ENCODE results near the gene EPG5.
"Not testable (repeated sequence)": the region's sequence is repeated elsewhere in the genome, so short reads cannot be mapped to it uniquely, and the experiment has no call there.

EPG5 gene

DNA sequence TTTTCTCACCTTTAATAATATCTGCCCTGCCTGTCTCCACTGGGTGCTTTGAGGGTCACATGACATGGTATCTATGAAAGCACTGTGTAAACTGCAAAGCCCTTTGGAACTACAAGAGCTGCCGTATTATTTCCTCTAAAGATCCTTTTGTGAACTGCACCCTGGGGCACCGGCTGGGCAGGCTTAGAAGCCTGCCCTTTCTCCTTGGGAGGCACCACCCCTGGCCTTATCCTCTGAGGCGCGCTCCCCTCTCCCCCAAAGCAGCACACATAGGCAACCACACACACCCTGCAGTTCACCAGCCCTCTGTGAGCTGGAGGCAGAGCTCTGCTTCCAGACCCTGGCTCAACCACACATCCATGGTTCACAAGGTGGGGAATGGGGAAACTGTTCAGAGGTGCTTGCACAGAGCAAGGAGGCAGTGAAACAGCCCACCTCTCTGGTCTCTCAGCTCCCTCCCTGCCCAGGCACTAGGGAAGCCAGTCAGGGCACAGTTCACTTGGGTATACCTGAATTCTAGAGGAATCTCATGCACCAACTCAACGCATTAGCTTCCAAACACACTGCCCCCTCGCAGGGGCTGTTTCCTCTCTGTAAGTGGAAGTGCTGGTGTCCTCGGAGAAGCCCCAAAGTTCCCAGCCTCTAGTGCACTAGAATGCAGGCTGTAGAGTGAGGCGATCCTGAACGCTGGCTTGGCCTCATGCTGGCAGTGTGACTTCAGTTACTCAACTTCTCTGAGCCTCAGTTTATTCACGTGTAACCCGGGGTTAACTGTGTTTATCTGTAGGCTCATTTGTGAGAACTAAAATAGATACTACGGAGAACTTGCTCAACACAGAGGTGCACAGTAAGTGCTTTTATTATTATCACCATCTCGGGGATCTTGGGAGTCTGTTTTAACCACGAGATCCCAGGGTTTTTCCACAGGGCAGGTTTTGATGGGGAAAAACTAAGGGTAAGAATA, 130.6 kb downstream of the EPG5 start:
- DNase-seq: no peak

DNA sequence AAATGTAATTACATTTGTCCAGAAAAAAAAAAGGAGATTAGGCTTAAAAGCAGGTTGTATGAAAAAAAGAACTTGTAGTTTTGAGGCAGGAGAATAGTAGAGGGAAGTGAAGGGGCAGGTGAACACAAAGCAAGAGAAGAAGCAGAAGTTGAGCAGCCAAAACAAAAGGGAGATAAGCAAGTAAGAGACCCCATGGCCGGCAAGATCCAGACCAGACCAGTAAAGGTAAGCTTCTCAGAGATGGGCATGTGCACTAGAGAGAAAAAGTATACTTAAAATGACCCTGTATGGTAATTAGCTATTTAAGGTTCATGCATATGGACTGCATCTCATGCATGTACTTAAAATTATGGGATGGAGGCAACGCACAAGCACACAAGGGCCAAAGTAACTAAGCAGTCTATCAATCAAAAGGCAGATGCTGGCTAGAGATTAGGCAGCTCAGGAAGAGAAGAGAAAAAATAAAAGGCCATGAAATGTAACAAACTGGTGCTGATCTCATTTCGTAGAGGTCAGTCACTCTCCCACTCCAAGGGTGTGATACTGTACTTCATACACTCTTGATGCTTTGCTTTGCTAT, 132.0 kb downstream of the EPG5 start:
- DNase-seq: no peak

DNA sequence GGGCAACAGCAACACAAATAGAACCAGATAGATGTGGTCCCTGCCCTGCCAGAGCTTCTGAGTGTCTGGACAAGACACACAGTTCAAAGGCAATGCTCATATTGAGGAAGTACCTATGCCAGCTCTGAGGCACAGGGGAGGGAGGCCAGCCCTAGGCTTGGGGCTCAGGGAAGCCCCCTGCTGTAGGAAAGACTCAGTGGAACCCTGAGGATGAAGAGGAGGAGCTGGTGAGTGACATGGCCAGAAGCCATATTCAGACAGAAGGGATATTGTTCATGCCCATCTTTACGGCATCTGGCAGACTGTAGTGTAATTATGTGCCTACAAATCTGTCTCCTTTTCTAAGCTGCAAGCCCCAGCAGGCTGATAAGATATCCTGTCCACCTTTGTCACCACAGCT, 132.8 kb downstream of the EPG5 start:
- no peak for DNase-seq

DNA sequence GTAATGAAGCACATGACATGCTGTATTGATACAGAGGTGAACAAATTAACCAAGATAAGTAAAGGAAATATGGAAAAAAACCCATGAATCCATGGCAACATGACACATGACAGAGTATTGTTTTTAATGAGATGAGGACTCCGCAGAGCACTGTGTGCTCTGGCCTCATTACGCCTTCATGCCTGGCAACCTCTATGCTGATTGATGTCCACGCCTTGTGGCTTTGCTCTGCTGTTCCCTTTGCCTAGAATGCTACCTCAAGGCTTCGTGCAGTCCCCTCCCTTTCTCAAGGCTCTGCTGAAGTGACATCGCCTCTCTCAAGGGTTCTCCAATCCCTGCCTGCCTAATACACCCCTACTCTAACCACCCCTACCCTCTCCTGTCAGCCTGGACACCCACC, 133.3 kb downstream of the EPG5 start:
- DNase-seq: no peak

DNA sequence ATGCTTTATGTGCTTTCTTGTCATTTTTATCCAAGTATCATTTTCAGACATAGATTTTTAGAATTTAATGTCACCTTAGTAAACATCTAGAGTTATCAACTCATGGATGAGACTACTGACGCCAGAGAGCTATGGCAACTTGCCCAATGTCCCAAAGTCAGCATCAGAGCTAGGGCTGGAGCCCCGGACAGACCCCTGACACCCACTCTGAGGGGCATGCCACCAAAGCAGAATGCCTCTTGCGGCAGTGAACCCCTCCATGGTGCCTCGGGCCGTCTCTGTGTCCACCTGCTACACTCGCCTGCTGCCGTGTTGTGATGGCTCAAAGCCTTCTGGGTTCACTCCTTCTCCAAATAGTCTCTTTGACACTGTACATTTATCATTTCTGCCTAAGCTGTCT, 136.2 kb downstream of the EPG5 start:
- no peak for DNase-seq

DNA sequence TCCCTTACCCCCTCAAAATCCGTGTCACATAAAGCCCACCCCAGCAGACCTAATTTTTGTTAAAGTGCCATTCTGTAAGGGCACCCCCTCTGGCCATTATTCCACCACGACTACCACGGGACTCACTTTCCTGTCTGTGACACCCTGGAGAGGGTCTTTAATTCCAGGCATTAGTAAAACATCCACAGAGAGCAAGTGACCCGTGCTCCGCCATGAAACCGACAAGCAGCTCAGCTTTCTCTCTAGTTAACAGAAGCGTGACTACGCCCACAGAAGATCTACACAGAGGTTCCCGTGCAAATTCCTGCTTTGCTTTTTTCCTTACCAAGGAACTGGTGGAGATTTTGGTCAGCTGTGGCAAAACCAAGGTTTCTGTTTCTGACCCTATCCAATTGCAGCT, 137.3 kb downstream of the EPG5 start:
- no peak for DNase-seq

DNA sequence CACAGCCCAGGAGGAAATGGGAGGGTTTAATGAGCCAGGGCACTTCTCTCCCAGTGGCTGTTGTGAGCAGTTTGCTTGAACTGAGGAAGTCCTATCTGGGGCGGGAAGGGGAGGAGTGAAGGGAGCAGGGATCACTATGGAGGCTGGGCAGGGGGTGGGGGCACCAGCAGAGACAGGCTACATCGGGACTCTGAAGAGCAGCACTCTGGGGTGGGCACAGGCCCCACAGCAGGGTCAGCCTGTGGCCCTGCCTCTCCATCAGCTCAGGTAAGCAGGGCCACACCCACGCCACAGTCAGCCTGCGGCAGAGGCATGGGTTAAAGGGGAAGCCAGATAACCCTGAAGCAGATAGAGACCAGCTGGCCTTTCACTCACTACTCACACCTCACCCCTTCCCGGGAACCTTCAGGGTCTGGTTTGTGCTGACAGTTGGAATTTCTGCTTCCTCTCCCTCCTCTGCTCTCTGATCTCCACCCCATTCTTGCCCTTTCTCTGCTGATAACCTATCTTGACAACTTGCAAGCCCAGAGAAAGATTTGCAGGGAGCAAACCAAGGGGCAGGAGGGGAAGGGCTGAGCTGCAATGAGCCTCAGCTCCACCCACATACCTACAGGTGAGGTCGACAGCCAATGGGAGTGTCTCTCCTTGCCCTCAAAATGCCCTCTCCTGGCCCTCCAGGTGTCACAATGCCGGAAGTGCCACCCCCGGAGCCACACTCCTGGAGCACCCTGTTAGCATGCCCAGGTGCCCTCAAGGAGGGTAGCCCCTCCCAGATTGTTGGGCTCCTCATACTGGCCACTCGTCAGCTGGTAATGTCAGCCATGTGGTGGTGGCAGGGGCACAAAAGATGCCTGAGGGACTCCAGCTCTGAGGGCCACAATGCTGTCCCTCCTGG, 138.0 kb downstream of the EPG5 start:
- DNase-seq: no peak

DNA sequence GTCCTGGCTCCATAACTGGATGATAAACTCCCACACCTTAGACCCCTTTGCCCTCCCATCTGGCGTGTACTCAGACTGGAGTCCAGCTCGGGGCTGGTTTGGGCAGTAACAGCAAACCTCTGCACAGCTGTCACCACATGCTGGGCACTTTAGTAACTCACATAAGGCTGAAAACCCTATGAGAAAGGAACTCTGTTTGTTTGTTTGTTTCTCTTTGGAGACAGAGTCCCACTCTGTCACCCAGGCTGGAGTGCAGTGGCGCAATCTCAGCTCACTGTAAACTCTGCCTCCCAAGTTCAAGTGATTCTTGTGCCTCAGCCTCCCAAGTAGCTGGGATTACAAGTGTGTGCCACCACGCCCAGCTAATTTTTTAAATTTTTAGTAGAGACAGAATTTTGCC, 140.4 kb downstream of the EPG5 start:
- DNase-seq: not testable (repeated sequence)

DNA sequence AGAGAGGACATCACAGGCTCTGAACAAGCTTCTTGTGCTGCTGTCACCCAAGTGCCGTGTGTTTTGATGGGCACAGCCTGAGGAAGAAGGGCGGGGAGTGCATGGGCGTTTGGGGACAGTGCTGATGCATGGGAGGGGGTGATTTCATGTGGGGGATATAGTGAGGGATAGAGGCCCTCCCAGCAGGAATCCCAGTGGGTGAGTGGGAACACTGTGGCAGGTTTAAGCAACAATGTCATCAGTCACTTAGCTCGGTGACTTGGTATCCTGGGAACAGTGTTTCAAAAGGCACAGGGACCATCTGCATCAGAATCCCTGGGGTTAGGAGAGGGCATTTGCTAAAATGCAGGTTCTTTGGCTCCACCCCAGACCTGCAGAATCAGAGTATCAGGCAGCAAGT, 141.0 kb downstream of the EPG5 start:
- DNase-seq: no peak

DNA sequence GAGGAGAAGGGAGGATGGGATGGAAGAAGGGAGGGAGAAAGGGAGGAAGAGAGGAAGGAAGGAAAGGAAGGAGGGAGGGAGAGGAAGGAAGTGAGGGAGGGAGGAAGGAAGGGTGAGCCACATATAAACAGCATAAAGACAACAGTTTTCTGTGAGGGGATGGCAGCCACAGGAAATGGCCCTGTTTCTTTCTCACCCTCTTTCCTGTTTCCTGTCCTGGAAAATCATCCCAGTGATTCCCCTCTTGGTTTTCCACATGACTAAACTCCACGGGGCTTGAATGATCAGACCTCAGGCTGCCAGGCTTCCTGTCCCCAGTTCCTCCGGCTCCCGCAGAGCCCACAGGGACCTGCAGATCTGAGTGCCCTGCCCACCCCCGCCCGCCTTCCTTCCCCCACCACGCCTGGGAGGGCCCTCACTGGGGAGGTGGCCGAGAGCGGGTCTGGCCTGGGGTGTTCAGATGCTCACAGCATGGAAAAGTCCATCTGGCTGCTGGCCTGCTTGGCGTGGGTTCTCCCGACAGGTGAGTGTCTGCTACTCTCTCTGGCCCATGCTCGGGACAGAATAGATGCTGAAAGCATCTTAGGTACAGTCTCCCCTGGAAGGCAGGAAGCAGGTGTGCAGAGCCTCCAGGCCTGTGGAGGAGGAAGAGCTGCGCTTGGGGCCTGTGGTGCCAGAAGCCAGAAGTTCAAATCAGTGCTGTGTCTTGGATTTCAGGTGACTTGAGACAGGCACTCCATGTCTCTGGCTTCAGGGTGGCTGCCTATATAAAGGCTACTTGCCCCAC, 141.7 kb downstream of the EPG5 start, which contains the start of gene SIGLEC15:
SIGLEC15 (plus strand) TSS at position 418 of the 787 bp plus-strand sequence; CDS start at position 472, 54 bp downstream.
- no peak for DNase-seq

DNA sequence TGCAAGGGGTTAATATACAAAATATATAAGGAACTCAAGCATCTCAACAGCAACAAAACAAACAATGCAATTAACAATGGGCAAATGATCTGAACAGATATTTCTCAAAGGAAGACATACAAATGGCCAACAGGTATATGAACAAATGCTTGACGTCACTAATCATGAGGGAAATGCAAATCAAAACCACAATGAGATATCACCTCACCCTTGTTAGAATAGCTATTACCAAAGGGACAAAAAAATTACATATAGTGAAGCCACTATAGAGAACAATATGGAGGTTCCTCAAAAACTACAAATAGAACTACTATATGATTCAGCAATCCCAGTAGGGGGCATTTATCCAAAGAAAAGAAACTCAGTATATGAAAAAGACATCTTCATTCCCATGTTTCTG, 145.4 kb downstream of the EPG5 start:
- no peak for DNase-seq

DNA sequence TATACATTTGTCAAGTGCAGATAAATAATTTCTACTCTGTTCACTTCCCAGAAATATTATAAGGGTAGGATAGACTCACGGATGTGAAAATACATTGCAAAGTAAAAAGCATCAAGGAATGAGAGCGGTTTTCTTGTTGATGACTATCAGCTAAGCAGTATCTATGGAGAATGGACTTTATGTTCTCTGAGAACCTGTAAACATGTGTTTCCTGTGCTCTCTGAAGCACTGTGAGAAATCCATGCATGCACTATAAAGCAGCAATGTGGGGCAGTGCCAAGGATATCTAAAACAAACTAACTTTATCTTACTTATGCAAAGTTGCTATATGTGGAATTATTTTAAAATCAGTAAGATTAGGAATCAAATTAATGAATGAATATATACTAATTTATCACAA, 146.1 kb downstream of the EPG5 start:
- no peak for DNase-seq

DNA sequence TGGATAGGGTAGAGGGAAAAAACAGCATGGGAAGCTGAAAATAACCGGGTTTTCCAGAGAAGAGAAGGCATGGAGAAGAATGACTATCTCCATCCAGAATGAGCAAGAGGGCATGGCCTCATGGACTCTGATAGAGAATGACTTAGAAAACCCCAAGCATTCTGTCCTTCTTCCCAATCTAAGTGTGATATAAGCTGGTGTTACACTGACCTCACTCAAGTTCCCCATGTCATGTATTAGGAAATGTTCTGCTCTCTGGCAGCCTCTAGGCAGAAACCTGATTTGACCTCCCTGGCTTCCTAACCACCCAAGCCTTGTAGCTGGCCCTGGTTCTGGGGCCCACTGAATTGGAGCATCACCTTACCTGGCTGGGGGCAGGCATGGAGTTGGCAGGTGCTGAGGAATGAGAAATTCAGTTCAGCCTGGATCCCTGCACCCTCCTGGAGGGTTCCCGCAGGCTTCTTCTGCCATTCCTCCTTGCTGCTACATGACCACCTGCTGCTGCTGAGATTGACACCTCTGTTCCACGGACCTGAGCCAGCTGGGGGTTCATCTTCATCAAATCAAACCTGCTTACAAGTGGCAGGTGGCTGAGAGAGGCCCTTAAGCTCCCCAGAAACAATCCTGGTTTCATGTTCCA, 146.9 kb downstream of the EPG5 start:
- DNase-seq: no peak

DNA sequence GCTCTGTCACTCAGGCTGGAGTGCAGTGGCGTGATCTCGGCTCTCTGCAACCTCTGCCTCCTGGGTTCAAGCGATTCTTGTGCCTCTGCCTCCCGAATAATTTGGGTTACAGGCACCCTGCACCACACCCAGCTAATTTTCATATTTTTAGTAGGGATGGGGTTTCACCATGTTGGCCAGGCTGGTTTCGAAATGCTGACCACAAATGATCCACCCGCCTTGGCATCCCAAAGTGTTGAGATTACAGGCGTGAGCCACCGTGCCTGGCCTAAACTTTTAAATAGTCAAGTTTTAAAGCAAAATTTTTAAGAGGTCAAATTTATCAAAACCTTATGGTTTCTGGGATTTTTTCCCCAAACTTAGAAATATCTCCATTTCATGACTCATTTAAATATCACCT, 148.4 kb downstream of the EPG5 start:
- not testable (repeated sequence) for DNase-seq

DNA sequence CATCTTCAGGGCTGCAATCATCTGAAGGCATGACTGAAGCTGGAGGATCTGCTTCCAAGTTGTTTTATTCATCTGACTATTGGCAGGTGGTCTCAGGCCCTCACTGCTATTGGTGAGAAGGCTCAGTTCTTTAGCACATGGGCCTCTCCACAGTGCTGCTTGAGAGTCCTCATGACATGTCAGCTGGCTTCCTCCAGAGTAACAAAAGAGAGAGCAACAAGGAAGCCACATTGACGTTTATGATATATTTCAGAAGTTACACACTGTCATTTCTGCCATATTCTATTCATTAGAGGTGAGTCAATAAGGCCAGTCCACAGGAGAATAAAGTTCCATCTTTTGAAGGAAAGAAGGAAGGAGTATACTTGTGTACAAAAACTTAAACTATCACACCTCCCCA, 149.6 kb downstream of the EPG5 start:
- DNase-seq: no peak

DNA sequence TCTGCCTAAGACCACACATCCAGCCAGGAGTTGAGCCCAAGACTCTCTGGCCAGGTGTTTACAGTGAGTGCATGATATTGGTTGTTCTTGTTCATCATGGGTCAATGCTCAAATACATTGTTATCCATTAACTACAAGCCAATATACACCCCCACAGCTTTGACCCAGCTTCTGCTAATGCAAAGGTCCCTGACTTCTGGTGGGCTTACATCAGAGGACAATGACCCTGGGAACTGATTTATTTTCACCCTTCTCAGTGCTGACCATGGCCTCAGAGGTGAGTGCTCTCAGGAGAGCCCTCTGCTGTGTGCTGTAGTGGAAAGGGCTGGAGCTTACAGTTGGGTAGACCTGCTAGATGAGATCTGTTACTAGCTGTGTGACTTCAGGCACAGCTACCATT, 152.4 kb downstream of the EPG5 start:
- not testable (repeated sequence) for DNase-seq

DNA sequence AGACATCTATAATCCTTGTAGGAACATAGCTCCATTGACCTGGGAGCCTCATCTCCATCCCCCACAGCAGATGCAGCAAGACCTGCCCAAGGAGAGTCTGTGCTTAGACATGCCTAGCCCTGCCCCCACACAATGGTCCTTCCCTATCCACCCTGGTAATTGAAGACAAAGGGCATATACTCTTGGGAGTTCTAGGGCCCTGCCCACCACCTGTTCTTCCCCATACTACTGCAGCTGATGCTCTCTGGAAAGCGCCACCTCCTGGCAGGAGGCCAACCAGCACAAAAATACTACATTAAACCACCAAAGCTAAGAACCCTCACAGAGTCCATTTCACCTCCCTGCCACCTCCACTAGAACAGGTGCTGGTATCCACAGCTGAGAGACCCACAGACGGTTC, 160.0 kb downstream of the EPG5 start:
- DNase-seq: peak; percentile 24

DNA sequence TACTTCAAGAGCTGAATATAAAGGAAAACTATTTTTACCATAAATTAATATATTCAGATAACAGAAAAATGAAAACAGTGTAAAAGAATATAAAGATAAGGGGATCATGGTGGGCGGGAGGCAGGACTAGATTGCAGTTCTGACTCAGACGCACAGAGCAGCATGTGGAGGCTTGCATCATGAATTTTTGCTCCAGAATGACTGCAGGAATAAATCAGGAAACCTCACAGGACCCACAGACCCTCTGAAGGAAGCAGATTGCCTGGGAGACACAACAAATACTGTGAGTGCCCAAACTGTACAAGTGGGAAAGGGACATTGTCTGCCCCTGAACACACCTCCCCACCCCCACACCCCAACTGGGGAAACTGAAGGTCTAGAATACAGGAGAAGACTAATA, 160.9 kb downstream of the EPG5 start:
- DNase-seq: no peak

DNA sequence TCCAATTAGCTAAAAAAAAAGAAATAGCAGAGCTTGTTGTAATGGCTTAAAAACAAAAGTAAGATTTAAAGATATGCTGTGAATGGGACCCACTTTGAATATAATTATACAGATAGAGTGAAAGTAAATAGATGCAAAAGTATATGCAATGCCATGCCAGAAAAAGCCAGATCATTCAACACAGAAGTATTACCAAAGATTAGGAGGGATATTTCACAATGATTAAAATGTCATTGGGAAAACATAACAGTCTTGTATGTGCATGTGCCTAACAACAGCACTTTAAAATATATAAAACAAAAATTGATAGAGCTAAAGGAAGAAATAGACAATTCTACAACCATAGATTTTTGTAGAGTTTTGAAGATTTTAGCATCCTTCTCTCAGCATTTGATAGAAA, 161.6 kb downstream of the EPG5 start:
- DNase-seq: no peak

DNA sequence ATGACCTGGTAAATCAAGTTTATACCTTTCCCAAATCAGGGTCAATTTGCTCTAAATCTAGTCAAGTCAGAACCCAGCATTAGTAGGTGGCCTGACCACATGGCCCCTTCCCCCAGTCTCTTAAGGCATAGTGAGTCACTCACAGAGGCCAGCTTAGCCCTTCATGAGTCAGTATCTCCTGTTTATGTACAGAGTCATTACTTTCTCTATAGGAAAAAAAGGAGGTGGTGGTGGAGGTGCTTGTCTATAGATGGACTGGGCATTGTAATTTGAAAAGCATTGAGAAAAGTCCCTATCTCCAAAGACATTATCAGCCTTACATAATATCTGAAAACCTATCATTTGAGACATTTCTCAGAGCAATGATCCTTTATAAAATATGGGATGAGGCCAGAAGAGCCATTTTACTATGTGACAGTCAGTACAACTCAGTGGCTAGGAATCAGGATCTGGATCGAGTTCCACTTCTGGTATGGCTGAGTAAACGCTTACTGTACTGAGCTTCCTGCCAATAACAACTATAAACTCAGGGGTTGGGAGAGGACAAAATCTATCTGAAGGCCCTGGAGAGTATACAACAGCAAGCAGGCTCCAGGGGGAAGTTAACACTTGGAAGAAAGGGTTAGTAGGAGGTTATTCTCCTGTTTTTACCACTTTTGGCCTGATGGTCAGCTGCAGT, 164.2 kb downstream of the EPG5 start:
- DNase-seq: no peak

DNA sequence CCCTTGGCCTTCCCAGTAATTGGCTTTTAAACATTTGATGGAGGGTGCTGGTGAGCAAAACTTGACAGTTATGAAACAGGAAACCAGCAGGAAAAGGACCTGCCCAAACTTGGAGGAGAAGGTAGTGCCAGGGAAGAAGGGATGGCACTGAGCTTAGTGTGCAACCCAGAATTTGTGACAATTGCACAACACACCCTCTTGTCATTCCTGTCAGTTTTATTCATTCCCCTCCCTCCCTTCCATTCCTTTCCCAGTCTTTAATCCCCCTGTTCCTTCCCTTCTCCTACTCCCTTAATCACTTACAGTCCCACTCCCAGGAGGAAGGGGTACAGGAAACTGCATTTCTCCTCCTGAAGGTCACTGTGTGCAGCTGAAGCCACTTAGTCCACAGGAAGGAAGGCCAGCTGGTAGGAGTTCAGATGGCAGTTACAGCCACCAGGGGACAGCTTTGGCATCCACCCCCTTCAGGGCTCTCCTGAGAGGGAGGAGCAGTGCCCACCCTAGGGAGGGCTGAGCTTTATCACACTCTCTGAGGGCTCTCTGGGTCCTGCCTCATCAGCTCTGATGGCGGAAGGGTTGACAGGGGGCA, 165.6 kb downstream of the EPG5 start:
- DNase-seq: no peak

All from CD4-positive, alpha-beta T cell treated with Interleukin-12 subunit alpha and Interleukin-12 subunit beta, for 1 hour (primary cell).